ENCODE measurements around the gene DNAJC25. TPM values are rescaled to one million over a fixed set of nuclear protein-coding genes. Genes with fewer than 3 reads are reported as not detected.

Gene DNAJC25
- total RNA-seq, 4 donors from 2014 or later, result 10.1 to 19.4 (median 15.3) TPM

- H3K27ac ChIP-seq, result peak within 1 kb of the TSS; percentile 74 to 86 (median 84)
- DNase-seq, result peak; percentile 65
- H3K4me1 ChIP-seq, result peaks cover 3 to 22% (median 12%) of the 10 kb centered on the region in 4 donors
- WGBS, 2 donors (ENCODE audit: low coverage in 1 of 2), result 0% methylated on average over 40 of the region's 61 CpGs; no CpG with 5 or more reads in 1 of the 2 donors
- no peaks in the 10 kb centered on the region for H3K36me3 ChIP-seq
- intact Hi-C loops (cut with DNase I; ENCODE audit: low total_unique reads) (no loop called here), in situ Hi-C loops (cut with MboI; ENCODE audit: low pct_ligation_motif_present in 1 of 4, low pct_unique_long_range_greater_than_20kb in 1 of 4, low sequenced_read_pairs in 3 of 4) (no loop called here)
- no peaks in the 10 kb centered on the region for H3K27me3 ChIP-seq
- no peak for TF ChIP-seq POLR2A (IDR thresholded peaks at IDR 0.05)
- no peak for TF ChIP-seq CTCF (IDR thresholded peaks at IDR 0.05)
- peak in 2 of 3 donors; percentile 15 to 33 for TF ChIP-seq POLR2AphosphoS5 (IDR thresholded peaks at IDR 0.05)
- no peaks in the 10 kb centered on the region for H3K9me3 ChIP-seq
- peak within 1 kb of the TSS; percentile 64 to 94 (median 74) for H3K4me3 ChIP-seq
These were observed 30.1 kb downstream of the DNAJC25 start, which contains the start of gene GNG10 for GRCh38 chr9:111661150-111661801. Gene GNG10, plus strand, starts transcription at chr9:111661605. Its CDS starts 30 bp downstream, at chr9:111661635.

- in situ Hi-C loops (cut with MboI; ENCODE audit: low pct_ligation_motif_present in 1 of 4, low pct_unique_long_range_greater_than_20kb in 1 of 4, low sequenced_read_pairs in 3 of 4) (no loop called here), intact Hi-C loops (cut with DNase I; ENCODE audit: low total_unique reads) (no loop called here)
- DNase-seq, result peak; percentile 28
These were observed 30.8 kb downstream of the DNAJC25 start for GRCh38 chr9:111661802-111662521.

GRCh38 chr9:111662576-111663300, 31.6 kb downstream of the DNAJC25 start:
- H3K4me1 ChIP-seq, result peaks cover 3 to 19% (median 12%) of the 10 kb centered on the region in 4 donors
- H3K27me3 ChIP-seq, result no peaks in the 10 kb centered on the region
- H3K4me3 ChIP-seq, result peak overlapping the region in 3 of 4 donors; percentile 73 to 94 (median 76)
- H3K27ac ChIP-seq, result peak overlapping the region; percentile 74 to 86 (median 84)
- intact Hi-C loops (cut with DNase I; ENCODE audit: low total_unique reads), result no loop called here
- WGBS, 2 donors (ENCODE audit: low coverage in 1 of 2), result 32 to 42% methylated on average over 7 of the region's 7 CpGs
- no peaks in the 10 kb centered on the region for H3K9me3 ChIP-seq
- H3K36me3 ChIP-seq, result peaks cover 0 to 10% (median 5%) of the 10 kb centered on the region in 4 donors
- DNase-seq, result no peak
- TF ChIP-seq CTCF (IDR thresholded peaks at IDR 0.05) (no peak), EP300 (IDR thresholded peaks at IDR 0.05; ENCODE audit: low read depth) (no peak), POLR2A (IDR thresholded peaks at IDR 0.05) (no peak), POLR2AphosphoS5 (IDR thresholded peaks at IDR 0.05) (no peak)
- in situ Hi-C loops (cut with MboI; ENCODE audit: low pct_ligation_motif_present in 1 of 4, low pct_unique_long_range_greater_than_20kb in 1 of 4, low sequenced_read_pairs in 3 of 4), result no loop called here

More at GRCh38 chr9:111661802-111662521, 30.8 kb downstream of the DNAJC25 start:
- Histone ChIP-seq H3K9me3 (no peaks in the 10 kb centered on the region), H3K27me3 (no peaks in the 10 kb centered on the region), H3K27ac (peak overlapping the region; percentile 74 to 86 (median 84)), H3K36me3 (peaks cover 0 to 5% (median 1%) of the 10 kb centered on the region in 4 donors), H3K4me1 (peaks cover 3 to 19% (median 12%) of the 10 kb centered on the region in 4 donors), H3K4me3 (peak overlapping the region; percentile 64 to 94 (median 74))
- 0 to 1% methylated on average over 4 to 43 of the region's 57 CpGs for WGBS, 2 donors (ENCODE audit: low coverage in 1 of 2)
- no peak for TF ChIP-seq EP300 (IDR thresholded peaks at IDR 0.05; ENCODE audit: low read depth)
- TF ChIP-seq CTCF (IDR thresholded peaks at IDR 0.05), result no peak
- TF ChIP-seq POLR2AphosphoS5 (IDR thresholded peaks at IDR 0.05), result no peak
- no peak for TF ChIP-seq POLR2A (IDR thresholded peaks at IDR 0.05)
